IMR-90 (cell line): ENCODE data around the gene LYSMD3. TPM values are rescaled to one million over a fixed set of nuclear protein-coding genes. Genes with fewer than 3 reads are reported as not detected.

Experiments
- ATAC-seq: fragments of 200-7000 bp; cut with Tn5 transposase; 2 replicates; pipeline ENCODE4 v1.9.1; 2020; ENCODE audit warnings: low read depth, mild to moderate bottlenecking, moderate library complexity
- BruUV-seq: library from RNA; stranded (reverse); fragments of 400-500 nt; replicated peaks from 2 replicates; lab custom pipeline; 2021; lab: Mats Ljungman, UMichigan
- CTCF ChIA-PET: fragments of 300-600 bp; formaldehyde crosslinking; extraction: SDS; loops from one replicate; lab custom pipeline; 2021; ENCODE audit warnings: antibody characterized with exemption; lab: Yijun Ruan, JAX
- POLR2A ChIA-PET: fragments of 300-600 bp; sonication (Branson Sonifier 250); formaldehyde crosslinking; loops from one replicate; lab custom pipeline; 2022; ENCODE audit warnings: antibody characterized with exemption; ENCODE audit not compliant: unreplicated experiment; lab: Charles Lee
- DNase-seq: peaks from one replicate; pipeline ENCODE4 v3.0.0; 2013
- H2AFZ ChIP-seq: replicated peaks from 2 replicates; pipeline ENCODE3; 2013; ENCODE audit warnings: low read length, mild to moderate bottlenecking; ENCODE audit not compliant: poor library complexity
- H2AK5ac ChIP-seq: 2 replicates; pipeline ENCODE4 v1.6.1; 2013; ENCODE audit warnings: low read depth, low read length, inconsistent platforms
- H2AK9ac ChIP-seq: replicated peaks from 2 replicates; pipeline ENCODE3; 2013; ENCODE audit warnings: mild to moderate bottlenecking, low read depth, low read length, moderate library complexity; ENCODE audit not compliant: poor library complexity
- H2BK120ac ChIP-seq: 2 replicates; pipeline ENCODE4 v1.6.1; 2013; ENCODE audit warnings: low read depth, low read length, inconsistent platforms
- H2BK15ac ChIP-seq: 3 replicates; pipeline ENCODE4 v1.6.1; 2013; ENCODE audit warnings: low read depth, low read length, inconsistent platforms
- H2BK20ac ChIP-seq: 2 replicates; pipeline ENCODE4 v1.6.1; 2013; ENCODE audit warnings: low read depth, mild to moderate bottlenecking, inconsistent platforms, low read length, moderate library complexity
- H2BK5ac ChIP-seq: 2 replicates; pipeline ENCODE4 v1.6.1; 2013; ENCODE audit warnings: mild to moderate bottlenecking, low read depth, low read length, inconsistent platforms; ENCODE audit not compliant: poor library complexity, severe bottlenecking
- H3K14ac ChIP-seq: replicated peaks from 2 replicates; pipeline ENCODE4 v1.6.1; 2013; ENCODE audit warnings: low read depth, low read length, inconsistent platforms
- H3K18ac ChIP-seq: 2 replicates; pipeline ENCODE4 v1.6.1; 2013; ENCODE audit warnings: low read depth, low read length, control low read depth
- H3K23ac ChIP-seq: 2 replicates; pipeline ENCODE4 v1.6.1; 2013; ENCODE audit warnings: low read depth, low read length, inconsistent platforms
- H3K27ac ChIP-seq: 2 replicates; pipeline ENCODE4 v1.5.1; 2013; ENCODE audit warnings: mild to moderate bottlenecking, control low read depth, low read length; ENCODE audit not compliant: insufficient read depth
- H3K27me3 ChIP-seq: 2 replicates; pipeline ENCODE4 v1.6.1; 2013; ENCODE audit warnings: low read length; ENCODE audit not compliant: control insufficient read depth, insufficient read depth
- H3K36me3 ChIP-seq: 2 replicates; pipeline ENCODE4 v1.6.1; 2013; ENCODE audit warnings: low read length, mixed read lengths; ENCODE audit not compliant: control insufficient read depth, insufficient read depth
- H3K4ac ChIP-seq: 2 replicates; pipeline ENCODE4 v1.6.1; 2013; ENCODE audit warnings: low read depth, low read length, inconsistent platforms
- H3K4me1 ChIP-seq: 2 replicates; pipeline ENCODE4 v1.6.1; 2013; ENCODE audit warnings: low read length, mixed read lengths; ENCODE audit not compliant: control insufficient read depth, insufficient read depth
- H3K4me2 ChIP-seq: 2 replicates; pipeline ENCODE4 v1.6.1; 2013; ENCODE audit warnings: low read depth, mild to moderate bottlenecking, control low read depth, low read length, moderate library complexity
- H3K4me3 ChIP-seq: 2 replicates; pipeline ENCODE4 v1.5.1; 2013; ENCODE audit warnings: low read depth, mild to moderate bottlenecking, control low read depth, low read length, moderate library complexity; ENCODE audit not compliant: insufficient read depth
- H3K56ac ChIP-seq: 2 replicates; pipeline ENCODE4 v1.6.1; 2013; ENCODE audit warnings: low read length, inconsistent platforms; ENCODE audit not compliant: insufficient read depth; ENCODE audit errors: extremely low read depth
- H3K79me1 ChIP-seq, 2 experiments: 2 replicates each; pipeline ENCODE4 v1.6.1; 2013; ENCODE audit warnings: low read length in 2 of 2, inconsistent platforms in 1 of 2, low read depth in 1 of 2
- H3K9ac ChIP-seq: 2 replicates; pipeline ENCODE4 v1.6.1; 2013; ENCODE audit warnings: low read depth, low read length, control low read depth
- H3K9me1 ChIP-seq: 2 replicates; pipeline ENCODE4 v1.6.1; 2013; ENCODE audit warnings: low read length, inconsistent platforms; ENCODE audit not compliant: insufficient read depth
- H3K9me3 ChIP-seq: 2 replicates; pipeline ENCODE4 v1.6.1; 2013; ENCODE audit warnings: low read length; ENCODE audit not compliant: control insufficient read depth, insufficient read depth
- H4K20me1 ChIP-seq: 2 replicates; pipeline ENCODE4 v1.6.1; 2013; ENCODE audit warnings: low read length, inconsistent platforms; ENCODE audit not compliant: insufficient read depth
- H4K5ac ChIP-seq: 2 replicates; pipeline ENCODE4 v1.6.1; 2013; ENCODE audit warnings: mild to moderate bottlenecking, low read depth, low read length, control low read depth
- H4K8ac ChIP-seq, 2 experiments: 2 replicates each; pipeline ENCODE4 v1.6.1; 2013; ENCODE audit warnings: low read depth in 2 of 2, low read length in 2 of 2, control low read depth in 1 of 2, inconsistent platforms in 1 of 2
- H4K91ac ChIP-seq: 2 replicates; pipeline ENCODE4 v1.6.1; 2013; ENCODE audit warnings: low read depth, low read length, inconsistent platforms; ENCODE audit not compliant: insufficient read depth
- BHLHE40 ChIP-seq: fragments of 150-350 bp; IDR thresholded peaks from 2 replicates; pipeline ENCODE4 v1.6.1; 2016; ENCODE audit warnings: mild to moderate bottlenecking, low read depth, low read length
- CHD1 ChIP-seq: IDR thresholded peaks from 2 replicates; pipeline ENCODE4 v1.6.1; 2012; ENCODE audit warnings: low read depth, low read length, improper control_type of control experiment
- NFE2L2 ChIP-seq: fragments of 150-350 bp; IDR thresholded peaks from 2 replicates; pipeline ENCODE4 v1.6.1; 2016; ENCODE audit warnings: low read depth, mild to moderate bottlenecking, low read length
- POLR2A ChIP-seq: IDR thresholded peaks from 2 replicates; pipeline ENCODE4 v1.6.1; 2012; ENCODE audit warnings: mild to moderate bottlenecking, low read depth, low read length
- RAD21 ChIP-seq: IDR thresholded peaks from 2 replicates; pipeline ENCODE4 v1.6.1; 2012; ENCODE audit warnings: low read length, improper control_type of control experiment
- SMC3 ChIP-seq: fragments of 150-350 bp; IDR thresholded peaks from 2 replicates; pipeline ENCODE4 v1.6.1; 2016; ENCODE audit warnings: low read depth, mild to moderate bottlenecking, antibody characterized with exemption, low read length, moderate library complexity
- WGBS, 2 experiments: methylation state at CpG; one replicate each; pipeline versions ENCODE4 v1.1.5 to v1.1.7; 2013; ENCODE audit warnings: missing lambda C conversion rate in 2 of 2; ENCODE audit not compliant: insufficient read length in 1 of 2; ENCODE audit errors: extremely low coverage in 2 of 2; 5-methylcytosine and 5-hydroxymethylcytosine counted together
- dilution Hi-C: fragments of 300-500 bp; cut with HindIII; formaldehyde crosslinking; loops from one replicate; pipeline ENCODE4 v1.14.3; 2018; ENCODE audit warnings: low sequenced_read_pairs; ENCODE audit not compliant: unreplicated experiment
- in situ Hi-C: fragments of 300-500 bp; cut with MboI; formaldehyde crosslinking; loops from 3 replicates; pipeline ENCODE4 v1.14.3; 2019; ENCODE audit warnings: low sequenced_read_pairs, inconsistent platforms, mixed read lengths
- intact Hi-C: fragments of 100-400 bp; cut with micrococcal nuclease; formaldehyde crosslinking; loops from 2 replicates; pipeline ENCODE4 v1.10.0; 2022
- polyA plus RNA-seq, 3 experiments: library from polyadenylated mRNA; depleted of rRNA; stranded (reverse); fragments of >200 nt; gene quantifications; 2 replicates each; pipeline ENCODE4 v1.2.3, GENCODE V29; 2012; ENCODE audit warnings: low replicate concordance in 1 of 3
- total RNA-seq: library from RNA; depleted of rRNA; stranded (reverse); fragments of >200 nt; gene quantifications from 2 replicates; pipeline ENCODE4 v1.2.3, GENCODE V29; 2012
- TF ChIP-seq, protein P1 (sequence below): fragments of 150-350 bp; IDR thresholded peaks from 2 replicates; pipeline ENCODE4 v1.6.1; 2017; ENCODE audit warnings: mild to moderate bottlenecking, antibody characterized with exemption, low read length, low read depth

Gene LYSMD3
- total and polyA plus RNA-seq, 2 of the 4 experiments (the other 2 are of a cell fraction): 10.2 to 21.1 TPM

DNA sequence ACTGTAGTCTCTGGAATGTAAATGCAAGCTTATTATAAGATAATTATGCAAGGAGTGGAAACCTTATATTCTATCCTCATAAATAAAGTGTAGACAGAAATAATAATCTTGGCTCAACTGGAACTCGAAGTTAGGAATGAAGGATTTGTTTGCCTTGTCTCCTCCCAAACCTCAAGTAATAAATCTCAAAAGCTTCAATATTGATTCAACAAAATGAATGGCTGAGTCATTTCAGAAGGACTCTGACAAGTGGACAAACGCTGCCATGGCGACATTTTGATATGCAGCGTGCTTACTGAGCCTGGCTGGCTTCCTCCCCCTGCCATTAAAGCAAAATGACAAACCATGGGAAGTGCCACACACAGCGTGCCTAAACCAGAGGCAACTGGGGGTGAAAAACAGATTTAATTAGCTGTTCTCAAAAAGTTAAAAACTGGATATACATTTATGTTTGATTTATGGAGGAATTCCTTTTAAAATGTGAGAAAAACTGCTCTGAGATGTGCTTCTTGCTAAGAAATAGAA is 18.7 kb upstream of the LYSMD3 start:
- ChIA-PET CTCF (interaction anchor here (0.8 kb wide), 1 partner anchor 109 kb away, joined by 4 read pairs; no protein-coding TSS in a partner anchor), POLR2A (no interaction called here)
- in situ Hi-C loops (no loop called here), intact Hi-C loops (no loop called here), dilution Hi-C loops (no loop called here)
- H3K79me1 ChIP-seq: no peaks in the 10 kb centered on the region
- no peak overlapping the region for H3K18ac ChIP-seq
- no peaks in the 10 kb centered on the region for H4K20me1 ChIP-seq
- H2BK20ac ChIP-seq: no peak overlapping the region
- H4K91ac ChIP-seq: no peak overlapping the region
- no peak overlapping the region for H3K9ac ChIP-seq
- peaks cover 2% of the 10 kb centered on the region for H3K27me3 ChIP-seq
- no CpG with 5 or more reads among the region's 5 CpGs for WGBS, 2 experiments
- H3K9me1 ChIP-seq: no peaks in the 10 kb centered on the region
- no peak overlapping the region for H2BK15ac ChIP-seq
- no peak overlapping the region for H3K4ac ChIP-seq
- no peak overlapping the region for H3K14ac ChIP-seq
- no peak for DNase-seq
- no TSS peak for BruUV-seq
- H3K23ac ChIP-seq: no peak overlapping the region
- TF ChIP-seq POLR2A (no peak), BHLHE40 (no peak), RAD21 (no peak), NFE2L2 (no peak), SMC3 (no peak), CHD1 (no peak)
- TF ChIP-seq, protein P1, sequence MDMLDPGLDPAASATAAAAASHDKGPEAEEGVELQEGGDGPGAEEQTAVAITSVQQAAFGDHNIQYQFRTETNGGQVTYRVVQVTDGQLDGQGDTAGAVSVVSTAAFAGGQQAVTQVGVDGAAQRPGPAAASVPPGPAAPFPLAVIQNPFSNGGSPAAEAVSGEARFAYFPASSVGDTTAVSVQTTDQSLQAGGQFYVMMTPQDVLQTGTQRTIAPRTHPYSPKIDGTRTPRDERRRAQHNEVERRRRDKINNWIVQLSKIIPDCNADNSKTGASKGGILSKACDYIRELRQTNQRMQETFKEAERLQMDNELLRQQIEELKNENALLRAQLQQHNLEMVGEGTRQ: no peak
- no peak overlapping the region for H3K4me3 ChIP-seq
- H3K56ac ChIP-seq: no peak overlapping the region
- H3K9me3 ChIP-seq: no peaks in the 10 kb centered on the region
- H2AK5ac ChIP-seq: no peak overlapping the region
- no peak overlapping the region for H4K5ac ChIP-seq
- no peak overlapping the region for H3K27ac ChIP-seq
- H2BK5ac ChIP-seq: no peak overlapping the region
- no peak for ATAC-seq
- H2AFZ ChIP-seq: peak overlapping the region; percentile 50
- no peak overlapping the region for H2BK120ac ChIP-seq
- H3K4me2 ChIP-seq: no peak overlapping the region
- no peaks in the 10 kb centered on the region for H3K4me1 ChIP-seq
- no peak overlapping the region for H4K8ac ChIP-seq
- no peak overlapping the region for H2AK9ac ChIP-seq
- no peaks in the 10 kb centered on the region for H3K36me3 ChIP-seq
